Thoracic aorta (tissue), 2 donors: ENCODE measurements around the gene SEPSECS. TPM values are rescaled to one million over a fixed set of nuclear protein-coding genes. Genes with fewer than 3 reads are reported as not detected.

ENCODE experiments used
- ATAC-seq: fragments of 150-250 bp; one replicate; pipeline ENCODE4 v1.8.0; 2017; ENCODE audit warnings: low read depth; ENCODE audit not compliant: insufficient number of reproducible peaks, low FRiP score
- DNase-seq: peaks from one replicate; pipeline ENCODE4 v3.0.0-alpha.2; 2020; ENCODE audit warnings: low spot score
- H3K27ac ChIP-seq, 2 donors: fragments of 200-600 bp; sonication (generic); 1 replicate in 1 of 2; 2 replicates in 1 of 2; pipeline ENCODE4 v1.5.1; 2016; ENCODE audit warnings: mild to moderate bottlenecking in 2 of 2, moderate library complexity in 2 of 2
- H3K27me3 ChIP-seq: fragments of 200-600 bp; sonication (generic); replicated peaks from 2 replicates; pipeline ENCODE4 v1.6.0; 2016; ENCODE audit warnings: mild to moderate bottlenecking; ENCODE audit not compliant: insufficient read depth
- H3K36me3 ChIP-seq: fragments of 200-600 bp; sonication (generic); one replicate; pipeline ENCODE4 v1.5.1; 2016
- H3K4me1 ChIP-seq, 2 donors: fragments of 200-600 bp; sonication (generic); 1 replicate in 1 of 2; 2 replicates in 1 of 2; pipeline versions ENCODE4 v1.5.1 to v1.6.0; 2016; ENCODE audit warnings: low read depth in 2 of 2, mild to moderate bottlenecking in 1 of 2; ENCODE audit not compliant: control insufficient read depth in 1 of 2
- H3K4me3 ChIP-seq: fragments of 200-600 bp; sonication (generic); 2 replicates; pipeline ENCODE4 v1.5.1; 2016; ENCODE audit warnings: mild to moderate bottlenecking
- H3K9me3 ChIP-seq: fragments of 200-600 bp; sonication (generic); 2 replicates; pipeline ENCODE4 v1.5.1; 2016
- CTCF ChIP-seq: fragments of 200-600 bp; sonication (generic); IDR thresholded peaks from one replicate; pipeline ENCODE4 v1.5.1; 2019; ENCODE audit warnings: antibody characterized with exemption
- total RNA-seq, 2 donors: library from RNA; depleted of rRNA; stranded (reverse); fragments of >200 nt; gene quantifications; one replicate each; pipeline versions ENCODE4 v1.1.0 to v1.2.3, GENCODE V29; 2016

The SEPSECS gene
- total RNA-seq, 2 donors from 2014 or later, result 3.4 to 5.9 TPM

GRCh38 chr4:25184056-25184455, 23.8 kb upstream of the SEPSECS start:
- Histone ChIP-seq H3K27me3 (no peaks in the 10 kb centered on the region), H3K27ac (no peak overlapping the region), H3K9me3 (no peaks in the 10 kb centered on the region), H3K4me3 (no peak overlapping the region), H3K36me3 (no peaks in the 10 kb centered on the region), H3K4me1 (no peaks in the 10 kb centered on the region)
- ATAC-seq (no peak), DNase-seq (no peak)
- TF ChIP-seq CTCF, result no peak

- no peak for TF ChIP-seq CTCF
- Histone ChIP-seq H3K4me3 (no peak overlapping the region), H3K27ac (no peak overlapping the region), H3K36me3 (no peaks in the 10 kb centered on the region), H3K4me1 (no peaks in the 10 kb centered on the region), H3K9me3 (no peaks in the 10 kb centered on the region), H3K27me3 (no peaks in the 10 kb centered on the region)
- no peak for ATAC-seq
- DNase-seq, result no peak
Measured at GRCh38 chr4:25182937-25183336, 22.7 kb upstream of the SEPSECS start.

- Histone ChIP-seq H3K36me3 (no peaks in the 10 kb centered on the region), H3K27ac (no peak overlapping the region), H3K4me3 (no peak overlapping the region), H3K9me3 (no peaks in the 10 kb centered on the region), H3K4me1 (no peaks in the 10 kb centered on the region), H3K27me3 (no peaks in the 10 kb centered on the region)
- no peak for ATAC-seq
- no peak for DNase-seq
- TF ChIP-seq CTCF, result no peak
Measured at GRCh38 chr4:25180524-25181131, 20.4 kb upstream of the SEPSECS start.

GRCh38 chr4:25178838-25179261, 18.6 kb upstream of the SEPSECS start:
- Histone ChIP-seq H3K27ac (no peak overlapping the region), H3K4me3 (no peak overlapping the region)
- ATAC-seq, result no peak

GRCh38 chr4:25177147-25177546, 16.9 kb upstream of the SEPSECS start:
- ATAC-seq (no peak), DNase-seq (no peak)
- Histone ChIP-seq H3K27me3 (no peaks in the 10 kb centered on the region), H3K4me3 (no peak overlapping the region), H3K27ac (no peak overlapping the region), H3K36me3 (no peaks in the 10 kb centered on the region), H3K4me1 (peaks cover 15 to 21% of the 10 kb centered on the region in 2 donors), H3K9me3 (no peaks in the 10 kb centered on the region)
- TF ChIP-seq CTCF, result no peak

More at GRCh38 chr4:25178838-25179261, 18.6 kb upstream of the SEPSECS start:
- Histone ChIP-seq H3K36me3 (no peaks in the 10 kb centered on the region), H3K9me3 (no peaks in the 10 kb centered on the region), H3K4me1 (peaks cover 6 to 9% of the 10 kb centered on the region in 2 donors), H3K27me3 (no peaks in the 10 kb centered on the region)
- no peak for DNase-seq
- no peak for TF ChIP-seq CTCF
